Transverse colon (tissue), 3 donors: Measurements from ENCODE around the gene ATL2.

Source experiments
- EP300 ChIP-seq: sonication (generic); formaldehyde crosslinking; IDR thresholded peaks from one replicate; pipeline ENCODE4 v1.6.1; 2017; ENCODE audit warnings: antibody characterized with exemption, low read depth
- TF ChIP-seq, protein P1 (sequence below), 5 experiments: fragments of 200-600 bp in 3 of 5; fragments of 450-650 bp in 2 of 5; sonication (generic) in 3 of 5; IDR thresholded peaks; 1 replicate in 2 of 5; 2 replicates in 3 of 5; pipeline ENCODE4 v1.5.1; 2016 to 2017; ENCODE audit warnings: antibody characterized with exemption in 5 of 5, inconsistent platforms in 3 of 5, mild to moderate bottlenecking in 2 of 5, moderate library complexity in 1 of 5

DNA sequence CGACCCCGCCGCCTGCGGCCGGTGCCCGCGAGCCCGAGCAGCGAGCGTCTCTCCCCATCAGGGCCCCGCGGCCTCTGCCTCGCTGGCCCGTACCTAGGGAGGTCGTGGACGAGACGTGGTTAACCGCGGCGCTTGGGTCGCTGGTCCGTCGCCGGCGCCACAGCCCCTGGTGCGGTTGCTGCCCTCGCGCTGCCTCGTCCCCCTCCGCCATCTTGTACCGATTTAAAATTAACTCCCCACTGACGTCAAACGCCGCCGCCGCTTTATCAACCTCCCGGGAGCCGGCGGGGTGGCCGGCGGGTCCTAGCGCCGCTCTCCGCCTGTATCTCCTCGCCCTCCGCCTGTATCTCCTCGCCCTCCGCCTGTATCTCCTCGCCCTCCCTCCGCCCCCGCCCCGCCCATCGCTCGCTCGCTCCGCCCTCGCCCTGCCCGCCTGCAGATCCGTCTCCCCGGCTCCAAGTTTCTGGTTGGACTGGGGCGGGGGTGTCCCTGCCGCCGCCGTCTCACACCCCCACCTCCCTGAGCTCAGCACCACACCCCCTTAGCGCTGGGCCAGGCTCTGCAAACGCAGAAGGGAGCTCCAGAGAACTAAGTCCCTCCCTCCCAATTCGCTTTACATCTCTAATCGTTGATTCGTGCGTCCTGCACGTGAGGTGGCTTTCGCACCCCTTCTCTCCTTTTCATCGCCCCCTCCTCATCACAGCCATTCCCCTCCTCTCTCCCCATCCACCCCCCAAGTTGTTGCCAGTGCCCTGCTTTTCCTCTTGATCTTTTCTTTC is at the start of gene ATL2:
- TF ChIP-seq, protein P1, sequence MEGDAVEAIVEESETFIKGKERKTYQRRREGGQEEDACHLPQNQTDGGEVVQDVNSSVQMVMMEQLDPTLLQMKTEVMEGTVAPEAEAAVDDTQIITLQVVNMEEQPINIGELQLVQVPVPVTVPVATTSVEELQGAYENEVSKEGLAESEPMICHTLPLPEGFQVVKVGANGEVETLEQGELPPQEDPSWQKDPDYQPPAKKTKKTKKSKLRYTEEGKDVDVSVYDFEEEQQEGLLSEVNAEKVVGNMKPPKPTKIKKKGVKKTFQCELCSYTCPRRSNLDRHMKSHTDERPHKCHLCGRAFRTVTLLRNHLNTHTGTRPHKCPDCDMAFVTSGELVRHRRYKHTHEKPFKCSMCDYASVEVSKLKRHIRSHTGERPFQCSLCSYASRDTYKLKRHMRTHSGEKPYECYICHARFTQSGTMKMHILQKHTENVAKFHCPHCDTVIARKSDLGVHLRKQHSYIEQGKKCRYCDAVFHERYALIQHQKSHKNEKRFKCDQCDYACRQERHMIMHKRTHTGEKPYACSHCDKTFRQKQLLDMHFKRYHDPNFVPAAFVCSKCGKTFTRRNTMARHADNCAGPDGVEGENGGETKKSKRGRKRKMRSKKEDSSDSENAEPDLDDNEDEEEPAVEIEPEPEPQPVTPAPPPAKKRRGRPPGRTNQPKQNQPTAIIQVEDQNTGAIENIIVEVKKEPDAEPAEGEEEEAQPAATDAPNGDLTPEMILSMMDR (IDR thresholded peaks at IDR 0.05): no peak
- TF ChIP-seq EP300: no peak
